Keratinocyte (primary cell): ENCODE data around the gene FBXO34. TPM values are rescaled to one million over a fixed set of nuclear protein-coding genes. Genes with fewer than 3 reads are reported as not detected.

Experiments
- DNase-seq: peaks from one replicate; pipeline ENCODE4 v3.0.0-alpha.2; 2011; ENCODE audit warnings: low read depth, missing footprints, low spot score
- FAIRE-seq: peaks from 2 replicates; lab custom pipeline; 2011; peaks lifted over from hg19 to GRCh38; lab: Jason Lieb, UNC
- H2AFZ ChIP-seq: 2 replicates; pipeline ENCODE4 v1.6.0; 2012; ENCODE audit warnings: low read length, control low read depth, inconsistent platforms; ENCODE audit not compliant: control insufficient read depth
- H3K27ac ChIP-seq: 2 replicates; pipeline ENCODE4 v1.5.1; 2011; ENCODE audit warnings: low read length; ENCODE audit not compliant: control insufficient read depth, insufficient read depth
- H3K27me3 ChIP-seq: 3 replicates; pipeline ENCODE4 v1.6.0; 2011; ENCODE audit warnings: low read length; ENCODE audit not compliant: control insufficient read depth, insufficient read depth; ENCODE audit errors: extremely low read depth
- H3K36me3 ChIP-seq, 2 experiments: 2 replicates in 1 of 2; 3 replicates in 1 of 2; pipeline ENCODE4 v1.5.1; 2011; ENCODE audit warnings: low read length in 2 of 2, mild to moderate bottlenecking in 1 of 2; ENCODE audit not compliant: control insufficient read depth in 2 of 2, insufficient read depth in 2 of 2; ENCODE audit errors: extremely low read depth in 1 of 2
- H3K4me1 ChIP-seq: 3 replicates; pipeline ENCODE4 v1.5.1; 2011; ENCODE audit warnings: low read length; ENCODE audit not compliant: control insufficient read depth, insufficient read depth; ENCODE audit errors: extremely low read depth
- H3K4me2 ChIP-seq: 3 replicates; pipeline ENCODE4 v1.6.0; 2011; ENCODE audit warnings: low read depth, low read length; ENCODE audit not compliant: control insufficient read depth, insufficient read depth; ENCODE audit errors: extremely low read depth
- H3K4me3 ChIP-seq, 3 experiments: fragments of 200-600 bp in 1 of 3; sonication (generic) in 1 of 3; 2 replicates in 2 of 3; 3 replicates in 1 of 3; pipeline ENCODE4 v1.5.1; 2011 to 2016; ENCODE audit warnings: low read length in 3 of 3, mild to moderate bottlenecking in 3 of 3, control low read depth in 2 of 3, inconsistent platforms in 1 of 3, low read depth in 1 of 3, mixed read lengths in 1 of 3, mixed run types in 1 of 3, moderate library complexity in 1 of 3; ENCODE audit not compliant: control insufficient read depth in 2 of 3, insufficient read depth in 2 of 3; ENCODE audit errors: extremely low read depth in 1 of 3
- H3K79me2 ChIP-seq: 2 replicates; pipeline ENCODE4 v1.6.0; 2012; ENCODE audit warnings: low read length; ENCODE audit not compliant: control insufficient read depth, insufficient read depth
- H3K9ac ChIP-seq: 3 replicates; pipeline ENCODE4 v1.6.0; 2011; ENCODE audit warnings: low read length; ENCODE audit not compliant: control insufficient read depth, insufficient read depth; ENCODE audit errors: extremely low read depth
- H3K9me1 ChIP-seq: 3 replicates; pipeline ENCODE4 v1.6.0; 2011; ENCODE audit warnings: low read length; ENCODE audit not compliant: control insufficient read depth, insufficient read depth; ENCODE audit errors: extremely low read depth
- H3K9me3 ChIP-seq: 2 replicates; pipeline ENCODE4 v1.5.1; 2012; ENCODE audit warnings: low read depth, low read length; ENCODE audit not compliant: control insufficient read depth
- H4K20me1 ChIP-seq: 3 replicates; pipeline ENCODE4 v1.6.0; 2011; ENCODE audit warnings: low read length; ENCODE audit not compliant: control insufficient read depth, insufficient read depth; ENCODE audit errors: extremely low read depth
- CTCF ChIP-seq, 3 experiments: IDR thresholded peaks in 1 of 3; conservative IDR thresholded peaks in 1 of 3; optimal IDR thresholded peaks in 1 of 3; 2 replicates in 2 of 3; 3 replicates in 1 of 3; pipeline versions ENCODE3 to v1.5.1; 2011; ENCODE audit warnings: low read length in 3 of 3, mild to moderate bottlenecking in 3 of 3, moderate library complexity in 2 of 3, control low read depth in 1 of 3, inconsistent platforms in 1 of 3; ENCODE audit not compliant: insufficient read depth in 2 of 3; ENCODE audit errors: extremely low read depth in 1 of 3
- EZH2 ChIP-seq: IDR thresholded peaks from one replicate; pipeline ENCODE4 v1.6.1; 2012; ENCODE audit warnings: inconsistent platforms, mild to moderate bottlenecking, low read length, moderate library complexity
- dilution Hi-C: fragments of 300-500 bp; cut with MboI; formaldehyde crosslinking; loops from one replicate; pipeline ENCODE4 v1.7.0; 2020; ENCODE audit warnings: low sequenced_read_pairs; ENCODE audit not compliant: extremely low pct_ligation_motif_present
- polyA plus RNA-seq, 5 experiments: library from polyadenylated mRNA; depleted of rRNA in 3 of 5; stranded (reverse) in 3 of 5; stranded (forward) in 1 of 5; unstranded in 1 of 5; fragments of >200 nt; gene quantifications; 1 replicate in 1 of 5; 2 replicates in 3 of 5; 3 replicates in 1 of 5; pipeline versions ENCODE4 v1.2.1 to v1.2.3, GENCODE V29; 2011 to 2012; ENCODE audit warnings: missing spikeins in 2 of 5, low read depth in 1 of 5, low replicate concordance in 1 of 5

The FBXO34 gene
- polyA plus RNA-seq, 1 donor (not counting 4 experiments of a cell fraction or from before 2014, with no cell fraction given) = 18.0 TPM

- no peaks in the 10 kb centered on the region for H4K20me1 ChIP-seq
- no peaks in the 10 kb centered on the region for H3K9me1 ChIP-seq
- no peak overlapping the region for H3K27ac ChIP-seq
- H3K27me3 ChIP-seq = no peaks in the 10 kb centered on the region
- H3K4me1 ChIP-seq = no peaks in the 10 kb centered on the region
- no peak for TF ChIP-seq CTCF (optimal IDR thresholded peaks at IDR 0.05 in 1 of 3, IDR thresholded peaks at IDR 0.05 in 1 of 3, conservative IDR thresholded peaks at IDR 0.05 in 1 of 3; ENCODE audit: extremely low read depth in 1 of 3, insufficient read depth in 2 of 3, low read length in 3 of 3)
- TF ChIP-seq EZH2 = no peak
- no peak overlapping the region for H3K9ac ChIP-seq
- H3K36me3 ChIP-seq = peaks cover 6 to 12% of the 10 kb centered on the region in 2 experiments
- H2AFZ ChIP-seq = no peak overlapping the region
- FAIRE-seq (no peak), DNase-seq (no peak)
- H3K4me2 ChIP-seq = no peak overlapping the region
- no peaks in the 10 kb centered on the region for H3K9me3 ChIP-seq
- H3K79me2 ChIP-seq = no peaks in the 10 kb centered on the region
- dilution Hi-C loops = no loop called here
- no peak overlapping the region for H3K4me3 ChIP-seq
Observed at GRCh38 chr14:55366271-55366670, 95.0 kb downstream of the FBXO34 start.

GRCh38 chr14:55370883-55371455, 99.7 kb downstream of the FBXO34 start:
- H2AFZ ChIP-seq = no peak overlapping the region
- H3K36me3 ChIP-seq = peaks cover 6 to 10% of the 10 kb centered on the region in 2 experiments
- FAIRE-seq (no peak), DNase-seq (no peak)
- no peaks in the 10 kb centered on the region for H3K9me3 ChIP-seq
- no peaks in the 10 kb centered on the region for H3K27me3 ChIP-seq
- TF ChIP-seq CTCF (optimal IDR thresholded peaks at IDR 0.05 in 1 of 3, IDR thresholded peaks at IDR 0.05 in 1 of 3, conservative IDR thresholded peaks at IDR 0.05 in 1 of 3; ENCODE audit: extremely low read depth in 1 of 3, insufficient read depth in 2 of 3, low read length in 3 of 3) (no peak), EZH2 (no peak)
- H3K4me3 ChIP-seq = no peak overlapping the region
- H3K9me1 ChIP-seq = no peaks in the 10 kb centered on the region
- H3K79me2 ChIP-seq = no peaks in the 10 kb centered on the region
- H3K4me2 ChIP-seq = no peak overlapping the region
- dilution Hi-C loops = no loop called here
- no peaks in the 10 kb centered on the region for H4K20me1 ChIP-seq
- no peak overlapping the region for H3K9ac ChIP-seq
- peaks cover 10% of the 10 kb centered on the region for H3K4me1 ChIP-seq
- no peak overlapping the region for H3K27ac ChIP-seq
